ELF-1 (cell line): Measurements from ENCODE around the gene FRMD8.

ENCODE experiments used
- DNase-seq: peaks from one replicate; pipeline ENCODE4 v3.0.0-alpha.2; 2016; ENCODE audit warnings: low read depth, low spot score

Gene FRMD8

DNA sequence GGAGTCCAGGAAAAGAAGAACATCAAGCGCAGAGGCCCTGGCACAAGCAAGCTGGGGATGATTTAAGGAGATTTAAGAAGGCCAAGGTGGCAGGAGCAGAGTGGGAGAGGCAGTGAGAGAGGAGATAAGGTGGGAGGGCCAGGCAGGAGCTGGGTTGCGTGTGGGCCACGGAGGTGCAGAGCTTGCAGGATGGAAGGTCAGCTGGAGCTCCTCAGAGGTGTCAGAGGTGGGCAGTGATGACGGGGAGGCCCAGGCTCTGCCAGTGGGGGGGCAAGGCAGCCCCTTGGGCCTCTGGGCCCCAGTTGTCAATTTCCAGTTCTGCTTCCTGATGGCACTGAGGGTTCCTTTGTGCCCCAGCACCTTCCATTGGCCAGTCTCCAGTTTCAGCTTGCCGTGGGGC lies 6.5 kb downstream of the FRMD8 start:
- DNase-seq: no peak

DNA sequence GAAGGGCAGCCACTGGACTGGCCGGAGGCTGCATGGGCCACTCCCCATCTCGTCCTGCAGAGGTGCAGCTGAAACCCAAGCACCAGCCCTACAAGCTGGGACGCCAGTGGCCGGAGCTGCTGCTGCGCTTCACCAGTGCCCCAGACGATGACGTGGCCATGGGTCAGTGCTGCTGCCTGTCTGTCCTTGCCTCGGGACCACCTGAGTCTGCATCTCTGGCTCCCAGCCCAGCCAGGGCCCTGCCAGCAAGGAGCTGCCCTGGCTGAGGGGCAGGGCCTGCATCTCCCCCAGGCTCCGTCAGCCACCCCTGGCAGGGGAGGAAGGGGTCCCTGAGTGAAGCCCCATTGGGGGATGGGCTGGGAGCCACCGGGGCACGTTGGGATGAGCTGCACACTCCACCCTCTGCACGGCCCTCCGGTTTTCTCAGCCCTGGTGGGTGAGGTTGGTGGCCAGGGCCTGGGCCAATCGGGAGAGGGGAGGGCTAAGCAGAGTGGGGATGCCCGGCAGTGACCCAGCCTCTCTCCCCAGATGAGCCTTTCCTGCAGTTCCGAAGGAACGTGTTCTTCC lies 7.2 kb downstream of the FRMD8 start:
- DNase-seq: no peak

DNA sequence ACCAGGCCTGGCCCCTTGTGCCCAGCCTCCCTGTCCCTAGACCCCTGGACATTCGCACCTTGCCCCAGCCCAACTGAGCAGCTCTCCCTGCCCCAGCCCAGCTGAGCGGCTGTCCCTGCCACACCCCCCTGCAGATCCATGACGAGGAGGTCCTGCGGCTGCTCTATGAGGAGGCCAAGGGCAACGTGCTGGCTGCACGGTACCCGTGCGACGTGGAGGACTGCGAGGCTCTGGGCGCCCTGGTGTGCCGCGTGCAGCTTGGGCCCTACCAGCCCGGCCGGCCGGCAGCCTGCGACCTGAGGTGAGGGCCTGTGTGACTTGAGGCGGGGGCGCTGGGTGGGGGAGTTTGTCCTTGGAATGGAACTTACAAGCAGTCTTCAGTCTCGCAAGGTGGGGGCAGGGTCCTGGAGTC lies 7.7 kb downstream of the FRMD8 start:
- DNase-seq: no peak

DNA sequence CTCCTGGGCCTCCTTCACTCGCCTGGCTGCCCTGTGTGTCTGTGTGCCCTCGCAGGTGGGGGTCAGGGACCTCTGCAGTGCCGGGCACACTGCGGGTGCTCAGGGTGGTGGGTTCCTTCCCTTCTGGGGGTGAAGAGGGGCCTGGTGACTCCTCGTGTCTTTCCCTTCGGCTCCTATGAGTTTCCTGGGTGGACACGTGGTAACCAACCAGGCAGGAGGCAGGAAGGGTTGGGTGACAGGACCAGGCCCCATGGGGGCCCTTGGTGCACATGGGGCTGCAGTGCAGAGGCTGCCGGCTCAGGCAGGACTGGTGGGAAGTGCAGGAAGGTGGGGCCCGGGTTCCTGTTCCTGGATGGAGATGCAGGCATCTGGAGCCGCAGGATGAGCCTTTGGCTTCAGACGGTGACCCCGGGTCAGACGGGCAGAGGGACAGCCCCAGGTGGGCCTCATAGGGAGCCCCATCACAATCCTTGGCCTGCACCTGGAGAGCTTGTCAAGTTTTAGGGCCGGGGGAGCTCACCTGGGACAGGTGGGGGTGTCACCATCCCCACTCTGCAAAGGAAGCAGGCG lies 9.6 kb downstream of the FRMD8 start:
- DNase-seq: no peak

DNA sequence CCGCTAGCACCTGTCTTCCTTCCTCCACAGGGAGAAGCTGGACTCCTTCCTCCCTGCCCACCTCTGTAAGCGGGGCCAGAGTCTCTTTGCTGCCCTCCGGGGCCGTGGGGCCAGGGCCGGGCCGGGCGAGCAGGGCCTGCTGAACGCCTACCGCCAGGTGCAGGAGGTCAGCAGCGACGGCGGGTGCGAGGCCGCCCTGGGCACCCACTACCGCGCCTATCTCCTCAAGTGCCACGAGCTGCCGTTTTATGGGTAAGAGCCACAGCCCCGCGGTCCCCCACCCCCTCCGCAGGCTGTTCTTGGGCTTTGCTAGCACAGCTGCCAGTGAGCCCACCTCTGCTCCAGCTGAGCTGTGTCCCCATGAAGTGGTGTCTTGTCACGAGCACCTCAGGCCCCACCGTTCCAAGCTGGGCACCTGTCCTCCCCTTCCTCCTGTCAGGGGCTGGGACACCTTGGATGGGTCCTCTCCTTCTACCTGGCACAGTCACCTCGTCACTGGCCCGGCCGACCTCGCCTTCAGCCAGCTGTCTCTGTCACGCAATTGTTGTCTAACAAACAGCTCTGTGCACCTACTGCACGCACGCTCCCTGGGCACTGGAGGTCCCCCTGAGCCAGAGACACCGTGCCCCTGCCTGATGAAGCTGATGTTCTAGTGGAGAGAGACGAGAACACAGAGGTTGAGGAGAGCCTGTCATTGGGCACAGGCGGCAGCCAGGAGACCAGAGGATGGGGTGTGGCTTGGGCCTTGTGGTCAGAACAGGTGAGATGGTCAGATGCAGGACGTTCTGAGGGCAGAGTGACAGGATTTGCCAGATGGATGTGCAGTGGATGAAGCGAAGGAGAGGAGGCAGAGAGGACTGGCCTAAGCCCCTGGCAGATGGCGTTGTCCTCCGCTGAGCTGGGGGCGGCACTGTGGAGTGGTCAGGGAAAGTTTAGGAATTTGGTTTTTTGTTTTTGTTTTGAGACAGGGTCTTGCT lies 10.6 kb downstream of the FRMD8 start:
- DNase-seq: no peak

DNA sequence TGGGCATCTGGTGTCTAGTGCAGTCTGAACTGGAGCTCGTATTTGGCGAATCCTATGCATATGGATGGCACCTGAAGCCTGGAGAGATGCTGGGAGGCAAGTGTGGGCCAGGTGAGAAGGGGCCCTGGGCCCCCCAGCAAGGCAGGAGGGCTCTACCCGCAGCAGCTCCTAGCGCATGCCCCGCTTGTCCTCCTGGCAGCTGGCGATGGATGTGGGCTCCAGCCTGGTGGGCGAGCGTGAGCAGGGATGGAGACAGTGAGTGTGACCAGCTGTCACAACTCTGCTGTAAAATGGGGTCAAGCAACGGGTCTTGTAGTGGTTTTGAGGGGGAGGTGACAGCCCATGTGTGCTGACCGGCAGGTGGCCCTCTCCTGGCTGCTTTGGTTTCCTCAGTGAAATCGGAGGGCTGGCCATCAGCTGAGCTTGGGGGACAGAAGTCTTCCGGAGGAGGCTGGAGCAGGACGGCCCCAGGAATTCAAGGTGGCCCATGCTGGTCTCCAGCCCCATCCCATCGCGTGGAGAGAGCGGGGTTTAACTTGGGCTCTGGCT lies 12.0 kb downstream of the FRMD8 start:
- no peak for DNase-seq

DNA sequence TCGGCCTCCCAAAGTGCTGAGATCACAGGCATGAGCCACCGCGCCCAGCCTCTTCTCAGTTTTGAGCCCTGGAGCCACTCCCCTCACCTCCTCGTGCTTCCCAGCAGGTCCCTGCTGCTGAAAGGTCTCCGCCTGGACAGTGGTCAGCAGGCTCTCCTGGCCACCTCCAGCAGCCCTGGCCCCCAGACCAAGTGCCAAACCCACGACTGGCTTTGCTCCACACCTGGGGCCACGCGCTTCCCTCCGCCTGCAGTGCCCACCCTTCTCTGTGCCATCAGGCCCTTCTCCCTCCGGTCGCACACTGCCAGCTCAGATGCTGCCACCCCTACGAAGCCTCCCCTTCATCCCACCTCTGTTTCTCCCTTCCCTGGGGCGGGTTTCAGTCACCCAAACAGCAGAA lies 12.8 kb downstream of the FRMD8 start:
- no peak for DNase-seq

DNA sequence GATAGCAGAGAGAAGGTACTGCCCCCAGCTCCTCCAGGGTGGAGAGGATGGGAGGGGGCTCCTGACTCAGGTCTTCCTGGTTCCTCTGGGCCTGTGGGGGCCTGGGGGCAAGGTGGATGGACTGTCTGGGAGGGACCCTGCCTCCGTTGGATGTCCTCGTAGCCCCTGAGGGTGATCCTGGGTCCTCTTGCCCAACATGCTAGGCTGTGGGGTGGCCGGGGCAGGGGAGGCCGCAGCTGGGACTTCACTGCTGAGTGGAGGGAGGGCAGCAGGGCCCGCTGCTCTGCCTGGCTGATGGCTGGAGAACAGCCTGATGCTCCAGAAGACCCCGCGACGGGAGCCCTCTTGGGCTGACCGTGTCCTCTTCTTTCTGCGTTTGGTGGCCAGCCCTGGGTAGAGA lies 13.4 kb downstream of the FRMD8 start:
- no peak for DNase-seq

DNA sequence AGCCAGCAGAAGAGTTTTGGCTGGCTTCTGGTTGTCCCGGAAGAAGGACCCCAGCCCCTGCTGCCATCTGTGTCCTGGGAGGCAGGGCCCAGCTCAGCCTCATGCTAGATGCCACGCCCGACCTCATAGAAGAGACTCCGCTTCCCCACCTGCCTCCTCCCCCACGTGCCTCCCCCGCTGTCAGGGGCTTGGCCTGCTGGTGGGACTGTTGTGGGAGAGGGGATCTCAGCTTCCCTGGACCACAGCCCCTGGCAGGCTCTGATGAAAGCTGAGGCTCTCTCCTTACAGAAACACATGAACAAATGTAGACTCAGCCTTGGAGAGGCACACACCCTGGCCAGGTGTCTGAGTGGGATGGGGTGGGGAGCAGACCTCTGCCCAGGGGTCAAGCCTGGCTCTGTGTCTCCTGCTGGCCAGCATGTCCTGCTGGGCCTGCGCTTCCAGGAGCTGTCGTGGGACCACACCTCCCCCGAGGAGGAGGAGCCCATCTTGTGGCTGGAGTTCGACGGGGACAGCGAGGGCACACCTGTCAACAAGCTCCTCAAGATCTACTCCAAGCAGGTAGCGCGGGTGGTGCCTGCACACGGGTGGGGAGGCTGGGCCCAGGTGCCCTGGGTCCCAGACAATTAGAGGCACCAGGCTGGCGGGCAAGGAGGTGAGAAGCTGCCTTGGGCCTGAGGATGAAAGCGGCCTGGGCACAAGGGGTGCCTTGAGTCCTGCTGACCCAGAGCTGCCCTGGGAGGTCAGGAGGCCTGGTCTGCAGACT lies 14.1 kb downstream of the FRMD8 start:
- no peak for DNase-seq

DNA sequence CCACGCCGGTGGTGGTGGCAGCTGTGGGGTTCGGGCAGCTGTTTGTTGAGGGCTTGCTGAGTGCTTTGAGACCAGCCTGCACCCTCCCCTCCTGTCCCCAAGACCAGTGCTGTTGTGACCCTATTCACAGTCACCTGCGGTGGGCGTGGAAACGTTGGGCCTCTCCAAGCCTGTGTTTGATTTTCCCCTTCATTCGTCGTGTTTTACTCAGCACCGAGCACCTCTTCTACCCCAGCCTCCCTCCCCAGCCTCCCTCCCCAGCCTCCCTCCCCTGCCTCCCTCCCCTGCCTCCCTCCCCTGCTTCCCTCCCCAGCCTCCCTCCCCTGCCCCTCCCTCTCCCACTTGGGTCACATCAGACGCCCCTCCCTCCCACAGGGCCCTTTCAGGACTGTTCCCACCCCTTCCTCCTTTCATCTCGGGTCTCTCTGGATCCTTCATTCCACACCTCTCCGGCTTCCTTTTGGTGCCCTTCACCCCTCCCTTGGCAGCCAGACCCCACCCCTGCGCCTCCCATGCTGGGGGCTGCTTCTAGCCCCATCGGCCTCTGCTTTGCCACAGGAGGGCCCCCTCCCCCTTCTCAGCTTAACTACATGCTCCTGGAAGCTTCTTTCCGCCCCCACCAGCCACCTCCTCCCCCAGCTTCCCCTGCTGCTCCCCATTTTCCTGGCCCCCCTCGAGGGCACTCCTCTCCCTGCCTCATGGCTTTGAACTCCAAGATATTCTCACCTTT lies 14.8 kb downstream of the FRMD8 start:
- DNase-seq: no peak

DNA sequence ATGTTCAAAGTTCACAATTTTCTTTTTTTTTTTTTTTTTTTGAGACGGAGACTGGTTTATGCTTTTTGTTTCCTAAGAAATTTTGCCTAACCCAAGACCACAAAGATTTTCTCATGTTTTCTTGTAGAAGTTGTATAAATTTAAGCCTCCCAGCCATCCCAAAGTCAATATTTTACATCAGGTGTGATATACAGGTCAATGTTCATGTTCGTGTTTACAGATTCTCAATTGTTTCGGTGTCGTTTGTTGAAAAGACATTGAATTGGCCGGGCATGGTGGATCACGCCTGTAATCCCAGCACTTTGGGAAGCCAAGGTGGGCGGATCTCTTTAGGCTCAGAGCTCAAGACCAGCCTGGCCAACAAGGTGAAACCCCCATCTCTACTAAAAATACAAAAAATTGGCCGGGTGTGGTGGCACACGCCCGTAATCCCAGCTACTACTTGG lies 15.4 kb downstream of the FRMD8 start:
- no peak for DNase-seq

DNA sequence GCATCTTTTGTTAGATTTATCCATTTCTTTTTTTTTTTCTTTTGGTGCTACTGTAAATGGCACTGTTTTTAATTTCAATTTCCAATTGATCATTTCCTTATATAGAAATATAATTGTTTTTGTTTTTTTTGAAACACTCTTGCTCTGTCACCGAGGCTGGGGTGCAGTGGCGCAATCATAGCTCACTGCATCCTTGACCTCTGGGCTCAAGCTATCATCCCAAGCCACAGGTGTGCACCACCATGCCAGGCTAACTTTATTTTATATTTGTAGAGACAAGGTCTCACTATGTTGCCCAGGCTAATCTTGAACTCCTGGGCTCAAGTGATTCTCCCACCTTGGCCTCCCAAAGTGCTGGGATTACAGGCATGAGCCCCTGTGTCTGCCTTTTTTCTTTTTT lies 16.4 kb downstream of the FRMD8 start:
- DNase-seq: no peak

DNA sequence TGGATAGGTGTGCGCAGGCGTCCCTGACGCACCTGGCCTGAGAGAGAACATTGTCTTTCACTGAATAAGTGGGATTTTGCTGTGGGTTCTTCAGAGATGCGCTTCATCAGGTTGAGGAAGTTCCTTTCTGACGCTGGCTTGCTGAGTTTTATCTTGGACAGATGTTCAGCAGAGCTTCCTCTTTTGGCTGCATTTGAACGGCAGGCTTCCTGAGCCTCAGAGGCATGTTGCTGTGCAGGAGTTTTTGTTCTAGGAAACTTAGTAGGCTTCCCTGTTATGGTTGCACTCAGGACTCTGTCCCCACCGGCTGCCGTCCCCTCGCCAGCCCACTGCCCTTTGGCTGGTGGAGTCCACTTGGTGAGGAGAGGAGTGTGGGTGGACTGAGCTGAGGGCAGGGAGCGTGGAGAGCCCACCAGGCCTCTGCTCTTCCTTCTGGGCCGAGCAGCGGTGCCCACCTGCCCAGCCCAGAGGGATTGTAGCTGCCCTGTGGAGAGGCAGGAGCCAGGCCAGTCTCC lies 17.2 kb downstream of the FRMD8 start:
- no peak for DNase-seq

DNA sequence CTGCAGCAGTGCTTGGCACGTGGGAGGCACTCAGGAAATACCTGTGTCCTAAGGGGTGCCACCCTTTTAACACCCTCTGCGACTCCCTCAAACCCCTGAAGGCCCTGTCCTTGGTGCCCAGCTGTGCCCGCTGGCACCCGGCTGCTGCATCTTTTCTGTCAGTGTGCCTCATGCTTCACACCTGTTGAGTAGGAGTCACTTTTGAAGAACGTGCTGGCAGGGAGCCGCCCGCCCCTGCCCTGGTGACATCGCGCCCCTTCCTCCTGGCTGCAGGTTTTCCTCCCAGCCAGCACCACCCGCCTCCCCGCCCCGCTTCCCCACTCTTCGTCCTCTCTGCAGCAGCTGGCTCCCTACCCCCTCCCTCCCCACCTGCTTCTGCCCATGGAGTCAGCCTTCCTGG lies 17.8 kb downstream of the FRMD8 start:
- DNase-seq: no peak

DNA sequence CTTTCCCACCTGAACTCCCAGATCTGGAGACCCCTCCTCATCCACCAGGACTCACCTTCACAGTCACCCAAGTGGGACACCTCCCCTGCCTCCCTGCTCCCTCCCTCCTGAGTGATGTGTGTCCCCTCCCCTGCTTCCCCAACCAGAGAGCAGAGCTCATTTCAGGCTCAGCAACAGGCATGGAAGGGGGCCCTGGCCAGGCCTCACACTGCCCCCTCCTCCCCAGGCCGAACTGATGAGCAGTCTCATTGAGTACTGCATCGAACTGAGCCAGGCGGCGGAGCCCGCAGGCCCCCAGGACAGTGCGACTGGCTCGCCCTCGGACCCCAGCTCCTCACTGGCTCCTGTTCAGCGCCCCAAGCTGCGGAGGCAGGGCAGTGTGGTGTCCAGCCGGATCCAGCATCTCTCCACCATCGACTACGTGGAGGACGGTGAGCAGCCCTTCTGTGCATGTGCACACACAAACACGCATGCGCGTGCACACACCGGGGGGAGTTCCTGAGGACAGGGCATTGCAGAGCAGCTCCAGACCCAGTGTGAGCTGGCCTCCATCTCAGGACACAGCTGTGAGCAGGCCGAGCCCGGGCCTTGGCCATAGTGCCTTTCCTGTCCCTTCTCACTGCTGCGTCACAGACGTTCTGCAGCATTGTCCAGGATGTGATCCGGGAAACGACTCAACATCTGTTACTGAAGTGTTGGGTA lies 18.4 kb downstream of the FRMD8 start:
- no peak for DNase-seq

DNA sequence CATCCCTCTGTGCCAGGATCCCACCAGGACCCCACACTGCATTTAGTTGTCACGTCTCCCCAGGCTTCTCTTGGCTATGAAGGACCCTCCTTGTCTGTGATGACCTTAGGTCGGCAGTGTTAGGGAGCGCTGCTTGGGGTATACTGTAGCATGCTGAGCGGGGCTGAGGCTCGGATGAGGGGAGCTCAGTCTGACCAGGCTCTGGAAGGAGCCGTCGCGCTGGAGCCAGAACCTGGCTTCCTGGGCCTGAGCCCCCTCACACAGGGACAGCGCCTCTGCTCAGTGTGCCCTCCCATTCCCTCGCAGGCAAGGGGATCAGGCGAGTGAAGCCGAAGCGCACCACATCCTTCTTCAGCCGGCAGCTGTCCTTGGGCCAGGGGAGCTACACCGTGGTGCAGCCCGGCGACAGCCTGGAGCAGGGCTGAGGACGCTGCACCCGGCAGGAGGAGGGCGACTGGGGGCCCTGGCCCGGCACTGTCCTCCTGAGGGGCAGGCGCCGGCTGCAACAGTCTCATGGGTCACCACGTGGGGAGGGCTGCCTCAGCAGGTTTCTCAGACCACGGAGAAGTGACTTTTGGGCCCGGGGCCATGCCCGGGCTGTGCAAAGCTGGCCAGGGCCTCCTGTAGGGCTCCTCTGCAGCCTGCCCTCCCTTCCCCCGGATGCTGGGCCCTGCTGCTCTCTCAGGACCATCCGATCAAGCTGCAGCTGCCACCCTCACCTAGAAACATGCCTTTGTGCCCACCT lies 24.7 kb downstream of the FRMD8 start:
- no peak for DNase-seq

DNA sequence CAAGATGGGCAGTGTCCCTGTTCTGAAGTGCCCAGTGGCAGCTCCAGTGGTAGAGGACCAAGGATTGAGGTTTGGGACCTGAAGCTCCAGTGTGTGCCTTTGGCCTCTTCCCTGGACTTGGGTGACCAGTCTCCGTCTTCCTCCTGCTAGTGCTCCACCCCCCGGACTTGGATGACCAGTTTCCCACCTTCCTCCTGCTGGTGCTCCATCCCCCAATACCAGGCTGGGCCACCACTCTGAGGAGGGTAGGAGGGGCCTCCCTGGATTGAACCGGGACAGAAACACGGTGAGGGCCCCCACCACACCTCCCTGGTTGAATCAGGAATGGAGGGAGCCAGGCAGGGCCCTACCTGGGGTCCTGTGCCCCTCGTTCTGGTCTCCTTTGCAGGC lies 25.2 kb downstream of the FRMD8 start:
- DNase-seq: no peak

DNA sequence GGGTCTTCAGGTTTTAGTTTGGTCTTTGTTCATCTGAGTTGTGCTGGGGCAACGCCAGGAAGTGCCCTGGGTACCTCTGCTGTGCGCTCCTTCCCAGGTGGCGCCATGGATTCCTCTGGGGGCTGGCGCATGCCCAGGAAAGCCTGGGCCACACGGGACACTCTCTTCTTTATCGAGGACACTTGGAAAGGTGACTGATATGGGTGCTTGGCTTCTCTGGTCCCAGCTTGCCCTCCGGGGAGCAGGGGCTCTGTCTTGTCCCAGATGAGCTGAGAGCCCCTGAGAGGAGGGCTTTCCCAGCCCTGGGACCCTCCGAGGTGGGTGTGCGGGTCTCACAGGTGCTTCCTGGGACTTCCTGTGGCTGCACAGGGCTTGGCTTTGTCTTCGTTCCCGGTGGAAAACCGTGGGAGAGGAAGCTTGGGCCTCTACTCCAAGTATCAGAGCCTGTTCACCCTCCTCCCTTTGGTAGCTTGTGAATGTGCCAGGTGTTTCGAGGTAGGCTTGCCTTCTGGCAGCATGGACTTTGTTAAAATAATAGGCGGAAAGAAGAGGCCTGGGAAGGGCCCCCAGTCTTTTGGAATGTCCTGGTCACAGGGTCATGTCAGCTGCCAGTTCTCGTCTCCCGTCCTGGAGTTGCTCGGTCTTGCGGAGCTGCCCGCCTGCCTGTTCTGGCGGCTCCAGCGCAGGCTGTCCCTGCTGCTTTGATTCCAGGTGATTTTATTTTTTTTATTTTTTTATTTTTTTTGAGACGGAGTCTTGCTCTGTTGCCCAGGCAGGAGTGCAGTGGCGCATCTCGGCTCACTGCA lies 26.0 kb downstream of the FRMD8 start:
- no peak for DNase-seq
